A204.1 (cell line): ENCODE results near the gene B3GLCT.

Experiments
- FAIRE-seq: peaks from 2 replicates; lab custom pipeline; 2012; peaks lifted over from hg19 to GRCh38; lab: Jason Lieb, UNC

The B3GLCT gene

GRCh38 chr13:31352467-31352866 is 152.7 kb downstream of the B3GLCT start:
- no peak for FAIRE-seq

DNA sequence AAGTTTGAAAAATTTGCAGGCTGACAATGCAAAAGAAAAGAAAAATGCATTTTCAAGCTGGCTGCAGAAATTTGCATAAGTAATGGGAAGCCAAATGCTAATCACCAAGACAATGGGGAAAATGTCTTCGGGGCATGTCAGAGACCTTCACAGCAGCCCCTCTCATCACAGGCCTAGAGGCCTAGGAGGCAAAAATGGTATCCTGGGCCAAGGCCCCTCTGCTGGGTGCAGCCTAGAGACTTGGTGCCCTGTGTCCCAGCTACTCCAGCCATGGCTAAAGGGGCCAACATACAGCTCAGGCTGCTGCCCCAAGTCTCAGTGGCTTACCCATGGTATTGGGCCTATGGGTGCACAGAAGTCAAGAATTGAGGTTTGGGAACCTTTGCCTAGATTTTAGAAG is 155.2 kb downstream of the B3GLCT start:
- FAIRE-seq = no peak

GRCh38 chr13:31356991-31357390 is 157.2 kb downstream of the B3GLCT start:
- no peak for FAIRE-seq

GRCh38 chr13:31357581-31357980 is 157.8 kb downstream of the B3GLCT start:
- FAIRE-seq = no peak

DNA sequence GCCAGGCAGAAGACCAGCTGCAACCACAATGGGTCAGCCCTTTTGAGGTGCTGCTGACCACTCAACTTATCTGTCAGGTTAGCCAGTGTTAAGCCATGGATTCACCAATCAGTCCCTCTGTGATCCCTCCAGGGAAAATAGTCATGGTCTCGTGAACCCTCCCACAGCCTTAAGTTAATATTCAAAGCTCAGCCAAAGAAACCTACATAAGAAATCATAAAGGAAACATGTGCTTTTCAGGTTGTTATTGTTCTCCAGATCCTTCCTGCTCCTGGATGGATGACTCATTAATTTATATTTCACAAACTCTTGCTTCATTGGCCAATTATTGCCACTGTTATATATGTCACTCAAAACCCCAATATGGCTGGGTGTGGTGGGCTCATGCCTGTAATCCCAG is 161.9 kb downstream of the B3GLCT start:
- no peak for FAIRE-seq

- no peak for FAIRE-seq
These were observed 165.9 kb downstream of the B3GLCT start for GRCh38 chr13:31365630-31366029.

GRCh38 chr13:31367410-31367809 is 167.6 kb downstream of the B3GLCT start:
- FAIRE-seq = no peak

DNA sequence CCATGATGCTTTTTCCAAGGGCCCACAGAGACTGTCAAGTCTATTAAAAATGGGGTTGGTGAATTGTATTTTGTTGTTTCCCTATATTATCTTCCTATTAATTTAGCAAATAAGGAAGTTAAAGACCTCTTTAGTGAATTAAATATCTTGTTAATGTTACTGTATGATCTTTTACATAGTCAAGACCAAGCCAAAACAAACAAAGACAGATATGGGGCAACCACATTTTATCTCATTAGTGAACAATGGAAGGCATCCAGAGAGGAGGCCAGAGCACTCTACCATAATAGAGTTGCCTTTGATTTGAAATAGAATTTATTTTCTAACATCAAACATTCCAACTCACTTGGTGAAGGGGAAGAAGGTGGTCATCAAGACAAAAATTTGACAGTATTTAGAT is 169.4 kb downstream of the B3GLCT start:
- FAIRE-seq = no peak

- no peak for FAIRE-seq
These were observed 172.7 kb downstream of the B3GLCT start for GRCh38 chr13:31372454-31372853.

- FAIRE-seq = no peak
These were observed 174.9 kb downstream of the B3GLCT start for GRCh38 chr13:31374682-31375081.

DNA sequence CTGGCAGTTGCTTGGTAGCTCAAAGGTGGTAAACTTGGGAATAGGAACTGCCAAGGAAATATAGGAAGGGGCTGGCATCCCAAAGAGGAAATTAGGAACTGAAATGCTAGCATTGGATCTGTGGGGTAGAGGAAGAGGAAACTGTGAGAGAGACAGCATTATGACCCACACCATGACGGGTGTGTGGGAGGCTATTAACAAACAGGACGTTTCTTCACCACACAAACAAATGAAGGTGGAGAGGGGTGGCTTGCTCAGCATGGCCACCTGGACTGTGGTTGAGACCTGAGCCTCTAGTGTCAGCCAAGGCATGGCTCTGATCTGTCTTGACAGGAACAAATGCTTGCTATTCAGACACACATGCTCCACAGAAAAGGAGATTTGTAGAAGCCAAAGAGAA is 178.2 kb downstream of the B3GLCT start:
- no peak for FAIRE-seq

GRCh38 chr13:31380715-31381114 is 180.9 kb downstream of the B3GLCT start:
- no peak for FAIRE-seq
